A172 (cell line): Measurements from ENCODE around the gene SLC6A4. TPM values are rescaled to one million over a fixed set of nuclear protein-coding genes. Genes with fewer than 3 reads are reported as not detected.
"Not testable (repeated sequence)": the region's sequence is repeated elsewhere in the genome, so short reads cannot be mapped to it uniquely, and the experiment has no call there.

Experiments
- DNase-seq: peaks from one replicate; pipeline ENCODE4 v3.0.0-alpha.2; 2015; ENCODE audit warnings: low spot score
- total RNA-seq: library from RNA; depleted of rRNA; stranded (reverse); fragments of >200 nt; shearing (Covaris generic); gene quantifications from 2 replicates; pipeline ENCODE4 v1.2.3, GENCODE V29; 2014

SLC6A4 gene
- total RNA-seq, 1 experiment from 2014 or later = 0.07 TPM

DNA sequence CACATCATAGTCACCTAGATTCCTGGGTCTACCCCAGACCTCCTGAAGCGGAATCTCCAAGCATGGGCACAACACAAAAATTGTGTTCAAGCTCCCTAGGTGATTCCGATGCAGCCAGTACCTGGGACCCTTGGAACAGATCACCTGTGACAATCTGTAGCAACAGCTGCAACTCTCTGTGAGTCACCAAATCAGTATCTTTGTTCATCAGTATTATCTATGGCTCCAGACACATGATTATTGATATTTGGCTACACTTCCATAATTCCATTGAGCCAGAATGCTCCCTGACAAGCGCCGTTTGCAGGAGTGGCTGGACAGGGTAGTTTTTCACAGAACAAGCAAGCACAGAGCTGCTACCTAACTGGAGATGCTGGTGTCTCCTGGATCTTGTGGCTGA is 16.2 kb downstream of the SLC6A4 start:
- no peak for DNase-seq

DNA sequence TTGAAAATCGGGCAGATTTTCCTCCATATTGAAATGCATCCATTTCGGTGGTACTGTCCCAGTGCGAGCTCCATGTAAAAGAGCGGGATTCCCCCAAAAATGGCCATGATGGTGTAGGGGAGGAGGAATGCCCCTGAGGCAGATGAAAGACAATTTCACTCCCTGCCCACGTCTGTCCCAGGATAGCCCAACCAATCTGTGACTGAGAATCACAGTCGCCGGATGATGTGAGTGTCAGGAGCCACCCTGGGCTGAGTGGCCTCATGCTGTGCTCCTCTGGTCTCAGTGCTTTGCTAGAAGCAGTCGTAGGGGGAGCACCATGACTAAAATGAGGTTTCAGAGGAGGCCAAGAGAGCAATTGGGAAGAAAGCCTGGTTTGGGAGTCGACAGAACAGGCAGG is 16.7 kb downstream of the SLC6A4 start:
- DNase-seq = no peak

DNA sequence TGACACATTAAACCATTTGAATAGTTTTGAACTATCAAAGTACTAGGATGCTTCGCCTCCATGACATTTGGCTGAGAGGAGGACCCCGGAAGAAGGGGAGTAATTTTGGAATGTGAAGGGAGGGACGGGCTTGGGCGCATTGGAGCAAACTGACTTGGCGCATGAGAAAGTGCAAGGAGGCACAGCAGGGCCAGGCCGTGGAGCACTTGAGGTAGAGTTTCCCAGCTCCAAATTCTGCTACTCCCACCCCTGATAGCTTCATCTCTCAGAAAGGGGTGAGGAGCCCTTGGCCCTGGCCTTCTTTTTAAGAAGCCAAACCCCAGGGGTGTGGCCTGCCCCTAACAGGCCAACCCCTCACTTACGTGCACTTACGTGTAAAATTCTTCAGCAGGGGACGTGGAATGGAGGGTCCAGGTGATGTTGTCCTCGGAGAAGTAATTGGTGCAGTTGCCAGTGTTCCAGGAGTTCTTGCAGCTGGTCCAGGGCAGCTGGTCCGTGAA is 17.7 kb downstream of the SLC6A4 start:
- DNase-seq = no peak

DNA sequence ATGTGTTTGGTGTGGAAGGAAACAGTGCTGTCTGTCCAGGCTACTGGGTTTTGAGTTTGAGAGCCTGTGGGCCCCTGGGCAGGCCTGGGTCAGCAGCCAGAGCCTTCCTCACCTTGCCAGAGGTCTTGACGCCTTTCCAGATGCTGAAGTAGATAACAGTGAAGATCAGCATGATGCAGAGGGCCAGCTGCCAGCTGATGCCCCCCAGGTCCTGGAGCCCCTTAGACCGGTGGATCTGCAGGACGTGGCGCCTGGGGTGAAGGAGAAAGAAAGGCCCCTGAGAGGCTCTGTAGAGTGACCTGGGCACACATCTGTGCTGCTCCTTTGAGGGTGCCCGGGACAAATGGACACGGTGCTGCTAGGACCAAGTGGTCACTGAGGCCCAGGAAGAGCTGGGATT is 18.4 kb downstream of the SLC6A4 start:
- no peak for DNase-seq

DNA sequence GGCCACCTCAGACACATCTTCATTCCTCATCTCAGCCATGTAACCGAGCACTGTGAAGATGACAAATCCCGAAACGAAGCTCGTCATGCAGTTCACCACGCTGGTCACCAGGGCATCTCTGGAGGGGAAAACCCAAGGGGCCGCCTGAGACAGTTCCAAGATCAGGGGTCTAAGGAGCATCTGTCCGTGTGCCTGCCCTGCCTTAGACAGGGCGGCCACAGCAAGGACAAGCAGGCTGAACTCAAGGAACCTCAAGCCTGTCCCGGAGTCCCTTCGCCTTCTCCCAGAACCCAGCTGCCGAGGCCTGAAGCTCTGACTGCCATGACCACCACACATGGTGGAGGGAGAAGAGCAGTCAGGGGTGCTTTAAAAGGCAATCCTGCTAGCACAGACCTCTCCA is 22.7 kb downstream of the SLC6A4 start:
- DNase-seq = no peak

DNA sequence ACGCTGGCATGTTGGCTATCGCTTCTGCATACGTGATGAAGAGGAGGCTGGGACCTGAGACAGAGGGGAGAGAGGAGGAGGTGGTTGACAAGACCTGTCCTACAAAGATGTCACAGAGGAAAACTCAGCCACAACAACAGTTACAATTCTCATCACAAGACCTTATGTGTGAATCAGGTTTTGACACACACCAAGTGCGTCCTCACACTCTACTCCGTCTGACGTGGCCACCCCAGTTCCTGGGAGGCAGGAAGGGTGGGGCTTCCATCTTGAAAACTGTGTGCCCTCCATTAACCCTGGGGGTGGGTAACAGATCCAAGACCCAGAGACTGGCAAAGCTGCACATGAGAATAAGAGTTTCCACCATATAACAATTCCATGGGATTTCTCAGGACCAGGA is 24.1 kb downstream of the SLC6A4 start:
- DNase-seq = no peak

DNA sequence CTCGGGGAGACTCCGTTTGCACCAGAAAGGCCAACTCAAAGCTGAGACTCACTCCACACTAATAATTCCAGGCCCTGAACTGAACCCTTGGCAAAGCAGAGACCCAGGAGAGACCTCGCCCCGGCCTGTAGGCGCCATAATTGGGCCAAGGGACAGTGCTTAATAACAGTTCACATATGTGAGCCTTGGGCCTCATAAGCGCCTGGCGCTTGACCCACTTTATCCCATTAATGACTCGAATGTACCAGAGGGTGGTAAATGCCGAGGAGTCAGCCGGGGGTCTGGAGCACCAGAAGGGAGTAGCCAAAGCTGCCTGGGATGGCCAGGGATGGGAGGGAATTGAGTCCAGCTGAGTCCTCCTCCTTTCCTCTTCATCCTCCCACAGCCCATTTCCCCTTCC is 24.6 kb downstream of the SLC6A4 start:
- DNase-seq = no peak

DNA sequence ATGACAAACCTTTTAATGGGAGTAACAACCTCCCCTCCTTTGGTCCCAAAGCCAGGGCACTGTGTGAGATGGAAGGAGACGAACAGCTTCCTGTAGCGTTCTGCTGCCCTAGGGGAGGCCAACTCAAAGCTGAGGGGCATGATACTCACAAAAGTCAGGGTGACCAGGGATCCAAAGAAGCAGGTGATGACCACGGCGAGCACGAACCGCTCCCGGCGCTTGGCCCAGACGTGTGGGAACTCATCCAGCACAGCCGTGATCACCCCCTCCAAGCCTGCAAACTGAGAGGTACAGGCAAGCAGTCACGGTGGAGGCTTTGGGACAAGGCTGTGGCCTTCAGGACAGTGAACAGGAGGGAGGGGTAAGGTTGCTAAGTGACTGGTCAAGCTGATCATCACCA is 25.1 kb downstream of the SLC6A4 start:
- DNase-seq = no peak

DNA sequence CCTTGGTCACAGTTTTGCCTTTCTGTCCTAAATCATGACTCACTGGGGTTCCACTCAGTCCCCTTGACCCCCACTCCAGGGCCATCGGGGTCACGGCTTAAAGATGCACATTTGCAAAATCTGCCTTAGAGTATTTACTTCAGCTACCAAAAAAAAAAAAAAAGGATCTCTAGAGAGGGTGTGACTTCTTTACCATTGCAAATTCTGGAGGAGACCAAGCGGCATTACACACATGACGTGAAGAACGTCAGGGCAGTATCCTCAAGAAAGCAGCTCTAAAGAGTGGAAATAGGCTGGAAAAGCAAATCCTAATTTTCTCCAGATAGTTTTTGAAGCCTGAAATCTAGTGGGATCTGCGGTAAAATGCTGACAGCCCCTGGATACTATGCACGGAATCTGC is 25.6 kb downstream of the SLC6A4 start:
- DNase-seq = no peak

DNA sequence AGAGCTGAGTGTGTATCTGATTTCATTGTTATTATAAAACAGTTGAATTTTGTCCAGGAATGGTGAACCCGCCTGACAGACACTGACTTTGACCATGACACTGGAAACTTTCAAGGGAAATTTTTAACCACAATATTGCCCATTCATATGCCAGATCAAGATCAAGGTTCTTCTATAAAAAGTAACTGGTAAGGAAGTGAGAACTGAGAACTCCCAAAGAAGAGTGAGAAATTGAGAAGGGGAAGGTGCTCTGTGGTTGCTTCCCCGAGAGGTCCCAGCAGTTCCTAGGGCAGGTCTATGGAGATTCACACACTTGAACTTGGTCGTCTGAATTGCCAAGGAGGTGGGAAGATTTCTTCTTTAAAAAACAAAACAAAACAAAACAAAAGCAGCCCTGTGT is 27.3 kb downstream of the SLC6A4 start:
- DNase-seq = no peak

DNA sequence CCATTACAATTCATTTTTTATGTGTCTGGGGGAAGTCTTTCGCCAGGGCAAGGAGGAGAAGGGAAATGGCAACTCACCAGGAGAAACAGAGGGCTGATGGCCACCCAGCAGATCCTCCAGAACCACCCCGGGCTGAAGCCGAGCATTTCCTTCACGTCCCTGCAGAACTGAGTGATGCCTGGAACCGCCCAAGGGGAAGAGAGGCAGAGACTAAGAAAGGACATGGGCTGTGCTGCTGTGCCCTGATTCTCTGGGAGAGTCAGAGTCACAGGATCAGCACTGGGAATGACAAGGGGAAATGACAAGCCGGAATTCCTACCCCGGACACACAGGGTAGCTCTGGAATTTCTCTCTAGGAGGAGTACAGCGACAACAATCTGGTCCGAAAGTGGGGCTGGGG is 27.8 kb downstream of the SLC6A4 start:
- no peak for DNase-seq

DNA sequence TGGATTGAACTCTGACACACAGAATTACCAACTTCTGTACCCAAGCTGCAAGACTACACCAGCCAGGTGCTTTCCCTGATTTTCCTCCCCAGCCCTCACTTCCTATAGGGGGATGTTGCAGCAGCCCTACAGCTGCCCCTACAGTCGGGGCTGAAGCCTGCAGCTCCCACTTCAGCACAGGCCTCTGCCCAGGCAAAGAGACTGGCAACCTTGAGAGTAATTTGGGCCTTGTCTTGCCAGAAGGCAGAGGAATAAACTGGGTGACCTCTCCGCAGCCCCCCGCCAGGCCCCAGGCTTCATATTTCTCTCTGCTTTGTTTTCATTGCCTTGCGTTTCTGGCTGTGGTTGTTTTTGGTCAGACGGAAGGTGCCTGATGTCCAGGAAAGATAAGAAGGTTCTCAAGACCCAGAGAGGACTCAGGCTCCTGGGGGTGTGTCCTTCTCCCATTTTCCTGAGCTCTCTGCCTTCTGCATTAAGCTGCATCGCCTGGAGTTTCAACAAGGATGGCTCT is 32.0 kb downstream of the SLC6A4 start:
- DNase-seq = no peak

DNA sequence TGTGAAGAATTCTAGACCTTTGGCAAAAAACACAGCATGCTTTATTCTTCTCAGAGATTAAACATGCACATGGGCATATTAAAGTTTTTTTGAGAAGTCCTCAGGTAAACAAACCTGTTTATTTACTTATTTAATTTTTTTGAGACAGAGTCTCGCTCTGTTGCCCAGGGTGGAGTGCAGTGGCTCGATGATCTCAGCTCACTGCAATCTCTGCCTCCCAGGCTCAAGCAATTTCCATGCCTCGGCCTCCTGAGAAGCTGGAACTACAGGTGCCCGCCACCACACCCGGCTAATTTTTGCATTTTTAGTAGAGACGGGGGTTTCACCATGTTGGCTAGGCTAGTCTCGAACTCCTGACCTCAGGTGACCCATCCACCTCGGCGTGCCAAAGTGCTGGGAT is 34.8 kb downstream of the SLC6A4 start:
- DNase-seq = not testable (repeated sequence)

DNA sequence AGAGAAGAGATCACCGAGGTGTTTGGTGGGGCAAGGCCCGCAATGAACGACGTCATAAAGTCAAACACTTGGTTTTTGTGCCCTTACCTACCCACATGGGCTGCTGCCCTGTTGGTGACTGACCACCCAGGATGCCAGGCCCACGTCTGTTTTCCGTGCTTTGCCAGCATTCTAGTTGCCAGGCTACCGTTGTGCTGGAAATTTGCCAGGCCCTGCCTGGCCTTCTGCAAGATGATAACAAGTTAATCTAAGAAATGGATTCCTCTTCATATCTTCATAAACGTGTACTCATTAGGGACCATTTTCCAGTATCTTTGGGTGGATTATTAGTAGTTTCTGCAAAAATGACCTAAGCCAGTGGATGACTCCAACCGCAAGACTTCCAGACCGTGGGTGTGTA is 35.4 kb downstream of the SLC6A4 start:
- DNase-seq = no peak

DNA sequence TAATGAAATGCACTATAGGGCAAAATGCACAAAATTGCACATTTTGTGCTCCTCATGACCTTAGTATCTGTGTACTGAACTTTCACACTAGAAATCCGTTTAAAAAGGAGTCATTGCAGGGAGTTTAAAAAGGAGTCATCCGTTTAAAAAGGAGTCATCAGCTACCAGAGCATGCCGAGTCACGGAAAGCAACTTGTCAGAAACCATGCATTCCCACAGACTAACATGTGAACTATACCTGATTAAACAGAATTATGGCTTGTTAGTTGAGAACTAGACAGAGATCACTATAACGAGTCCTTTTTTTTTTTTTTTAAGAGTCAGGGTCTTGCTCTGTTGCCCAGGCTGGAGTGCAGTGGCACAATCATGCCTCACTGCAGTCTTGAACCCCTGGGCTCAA is 35.9 kb downstream of the SLC6A4 start:
- DNase-seq = no peak

DNA sequence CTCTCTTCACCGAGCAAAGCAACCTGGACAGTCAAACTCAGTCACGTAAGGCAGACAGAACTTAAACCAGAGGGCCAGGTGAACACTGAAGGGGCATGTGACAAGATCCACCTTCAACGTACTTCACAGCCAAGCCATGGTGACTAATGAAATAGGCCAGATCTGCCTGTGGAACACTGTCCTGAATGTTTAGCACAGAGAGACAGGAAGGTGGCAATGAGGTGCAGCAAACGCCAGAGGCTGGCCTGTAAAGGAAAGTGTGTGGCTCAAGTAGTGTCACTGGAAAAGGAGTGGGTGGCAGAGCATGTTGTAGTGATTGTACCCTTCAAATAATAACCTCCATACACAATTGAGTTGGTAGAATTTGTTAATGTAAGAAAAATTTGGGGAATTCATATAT is 38.1 kb downstream of the SLC6A4 start:
- DNase-seq = no peak

DNA sequence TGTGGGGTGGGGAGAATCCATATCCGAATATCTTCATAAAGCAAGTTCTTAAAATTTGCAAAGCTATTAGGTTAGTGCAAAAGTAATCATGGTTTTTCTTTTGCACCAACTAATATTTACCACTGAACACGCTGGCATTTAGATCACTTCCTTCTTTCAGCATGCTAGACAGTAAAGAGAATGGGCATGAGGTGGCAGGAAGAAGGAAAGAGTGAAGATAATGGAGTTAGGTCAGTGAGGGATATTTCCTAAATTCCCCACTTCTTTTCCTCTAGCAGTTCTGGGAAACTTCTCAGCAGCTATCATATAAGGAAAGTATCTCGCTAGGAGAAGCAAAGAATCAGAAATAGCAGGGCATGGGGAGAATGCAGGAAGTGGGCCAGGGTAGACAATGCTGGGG is 39.0 kb downstream of the SLC6A4 start:
- no peak for DNase-seq

DNA sequence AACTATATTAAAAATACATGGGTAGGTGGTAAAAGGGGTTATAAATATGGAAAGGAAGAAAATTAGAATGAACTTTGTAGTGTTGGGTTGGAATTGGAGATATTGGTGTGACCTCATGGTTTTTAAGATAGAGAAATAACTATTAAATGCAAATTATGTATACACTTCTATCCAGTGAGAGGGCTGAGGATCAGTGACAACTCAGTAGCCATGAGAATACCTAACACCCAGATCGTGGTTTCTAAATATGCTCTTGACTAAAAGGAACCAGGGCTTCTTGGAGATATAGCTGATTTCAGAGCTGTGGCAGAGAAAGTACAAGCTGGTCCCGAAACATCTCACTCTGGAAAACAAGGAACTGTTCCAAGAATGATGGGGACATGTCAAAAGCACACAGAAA is 44.4 kb downstream of the SLC6A4 start:
- DNase-seq = no peak

DNA sequence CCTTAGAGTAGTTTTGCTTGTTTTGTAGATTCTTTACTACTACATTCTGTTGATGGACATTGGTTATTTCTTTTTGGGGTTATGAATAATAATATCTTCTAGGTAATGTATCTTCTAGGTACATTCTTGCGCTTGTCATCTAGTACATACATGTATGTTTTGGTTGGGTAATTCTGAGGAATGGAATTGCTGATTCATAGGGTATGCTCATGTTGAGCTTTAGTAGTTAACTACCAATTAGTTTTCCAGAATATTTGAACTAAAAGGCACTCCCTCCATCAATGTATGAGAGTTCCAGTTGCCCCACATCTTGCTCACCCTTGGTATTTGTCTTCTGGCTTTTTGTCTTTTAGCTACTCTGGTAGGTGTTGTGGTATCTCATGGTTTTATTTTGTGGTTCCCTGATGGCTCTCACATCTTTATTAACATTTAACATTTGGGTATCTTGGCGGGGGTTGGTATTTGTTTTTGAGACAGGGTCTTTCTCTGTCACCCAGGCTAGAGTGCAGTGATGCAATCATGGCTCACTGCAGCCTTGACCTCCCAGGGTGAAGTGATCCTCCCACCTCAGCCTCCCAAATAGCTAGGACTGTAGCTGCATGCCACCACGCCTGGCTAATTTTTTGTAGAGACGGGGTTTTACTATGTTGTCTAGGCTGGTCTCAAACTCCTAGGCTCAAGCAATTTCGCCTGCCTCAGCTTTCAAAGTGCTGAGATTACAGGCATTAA is 47.1 kb downstream of the SLC6A4 start:
- no peak for DNase-seq

DNA sequence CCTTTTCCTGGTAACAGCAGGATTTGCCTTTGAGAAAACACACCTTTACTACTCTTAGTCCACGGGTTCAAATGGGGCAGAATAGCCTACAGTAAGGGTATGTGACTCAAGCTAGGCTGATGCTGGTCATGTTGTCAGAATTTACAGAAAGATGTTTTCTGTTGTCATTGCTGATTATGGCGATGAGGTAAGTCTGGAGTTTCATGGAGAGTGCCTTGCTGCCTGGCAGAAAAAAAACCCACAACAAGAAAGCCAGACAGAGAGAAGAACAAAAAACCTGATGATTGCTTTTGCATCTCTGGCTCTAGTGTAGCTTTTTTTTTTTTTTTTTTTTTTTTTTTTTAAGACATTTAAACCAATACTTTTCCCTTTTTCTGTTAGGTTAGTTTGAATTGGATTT is 47.9 kb downstream of the SLC6A4 start:
- no peak for DNase-seq

DNA sequence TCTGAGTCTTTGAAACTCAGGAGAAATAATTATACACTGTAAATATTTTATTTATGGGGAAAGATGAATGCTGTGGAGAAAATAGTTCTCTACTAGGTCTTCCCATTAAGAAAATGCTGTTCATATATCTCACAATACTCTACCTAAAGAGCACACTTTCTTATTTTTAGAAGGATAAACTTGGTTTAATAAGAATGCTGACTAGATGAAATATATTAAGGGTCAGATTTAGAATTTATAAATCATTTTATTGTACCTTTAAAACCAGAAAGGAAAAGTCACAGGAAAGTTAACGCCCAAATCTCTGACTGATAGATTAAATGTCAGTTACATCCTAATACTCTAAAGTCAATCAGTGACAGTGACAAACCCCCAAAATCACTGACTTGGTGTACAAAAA is 48.7 kb downstream of the SLC6A4 start:
- DNase-seq = no peak

DNA sequence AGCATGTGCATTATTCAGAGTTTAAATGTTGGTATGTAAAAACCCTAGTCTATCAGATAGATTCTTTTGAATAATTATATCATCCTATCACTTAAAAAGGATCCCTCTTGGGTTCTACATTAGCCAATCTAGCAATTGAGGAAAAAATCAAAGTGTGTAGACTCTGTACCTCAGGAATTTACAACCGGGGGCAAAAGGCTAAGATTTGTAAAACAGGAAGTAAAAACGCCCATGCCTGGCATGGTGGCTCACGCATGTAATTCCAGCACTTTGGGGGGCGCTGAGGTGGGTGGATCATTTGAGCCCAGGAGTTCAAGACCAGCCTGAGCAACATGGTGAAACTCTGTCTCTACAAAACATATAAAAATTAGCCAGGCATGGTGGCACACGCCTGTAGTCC is 58.6 kb downstream of the SLC6A4 start:
- no peak for DNase-seq

DNA sequence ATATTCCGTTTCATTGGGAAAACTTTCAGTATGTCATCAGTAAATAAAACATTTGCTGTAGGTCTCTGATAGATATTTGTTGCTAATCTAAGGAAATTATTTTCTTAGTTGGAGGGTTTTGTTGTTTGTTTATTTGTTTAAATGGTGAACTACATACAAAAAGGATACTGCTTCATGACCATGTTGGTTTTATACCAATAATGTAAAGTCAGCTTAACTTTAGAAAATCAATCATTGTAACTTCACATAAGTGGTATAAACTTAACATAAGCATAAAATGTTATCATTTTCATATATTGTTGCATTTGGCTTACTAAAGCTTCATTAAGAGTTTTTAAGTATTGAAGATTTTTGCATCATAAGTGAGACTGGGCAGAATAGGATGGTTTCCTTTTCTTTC is 60.9 kb downstream of the SLC6A4 start:
- DNase-seq = no peak

DNA sequence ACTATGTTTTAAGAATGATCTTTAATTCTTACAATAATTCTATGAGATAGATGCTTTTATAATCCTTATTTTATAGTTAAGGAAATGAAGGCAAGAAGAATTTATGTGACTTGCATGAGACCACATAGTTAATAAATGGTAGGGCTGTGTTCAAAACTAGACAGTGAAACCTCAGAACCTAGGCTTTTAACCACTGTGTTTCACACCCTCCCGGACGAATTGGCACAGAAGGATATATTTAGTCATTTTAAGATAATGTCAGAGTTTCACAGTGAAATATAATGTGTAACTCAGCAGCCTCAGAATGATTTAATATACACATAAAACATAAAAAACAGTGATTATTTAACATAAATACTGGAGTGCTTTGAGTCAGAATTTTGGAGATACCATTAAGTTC is 61.8 kb downstream of the SLC6A4 start:
- no peak for DNase-seq
